ENCODE results near the gene ENDOD1. TPM values are rescaled to one million over a fixed set of nuclear protein-coding genes. Genes with fewer than 3 reads are reported as not detected.
"Not testable (repeated sequence)": the region's sequence is repeated elsewhere in the genome, so short reads cannot be mapped to it uniquely, and the experiment has no call there.

ENDOD1 gene
- total RNA-seq, 1 experiment from 2014 or later = 37.0 TPM

GRCh38 chr11:95102733-95103132 is 13.1 kb downstream of the ENDOD1 start:
- no peak for DNase-seq (ENCODE audit: low spot score)

GRCh38 chr11:95103701-95104100 is 14.1 kb downstream of the ENDOD1 start:
- DNase-seq (ENCODE audit: low spot score) = no peak

- DNase-seq (ENCODE audit: low spot score) = no peak
Observed at GRCh38 chr11:95104121-95104830, 14.6 kb downstream of the ENDOD1 start.

- no peak for DNase-seq (ENCODE audit: low spot score)
Observed at GRCh38 chr11:95104856-95105255, 15.2 kb downstream of the ENDOD1 start.

- DNase-seq (ENCODE audit: low spot score) = peak; percentile 74
Observed at GRCh38 chr11:95108159-95108611, 18.5 kb downstream of the ENDOD1 start.

- DNase-seq (ENCODE audit: low spot score) = no peak
Observed at GRCh38 chr11:95108671-95109551, 19.3 kb downstream of the ENDOD1 start.

GRCh38 chr11:95111471-95111870 is 21.8 kb downstream of the ENDOD1 start:
- DNase-seq (ENCODE audit: low spot score) = not testable (repeated sequence)

GRCh38 chr11:95111923-95112540 is 22.4 kb downstream of the ENDOD1 start:
- no peak for DNase-seq (ENCODE audit: low spot score)

- no peak for DNase-seq (ENCODE audit: low spot score)
Observed at GRCh38 chr11:95115597-95115996, 26.0 kb downstream of the ENDOD1 start.

- DNase-seq (ENCODE audit: low spot score) = no peak
Observed at GRCh38 chr11:95119361-95120060, 29.9 kb downstream of the ENDOD1 start.

GRCh38 chr11:95121698-95122097 is 32.1 kb downstream of the ENDOD1 start:
- DNase-seq (ENCODE audit: low spot score) = no peak

GRCh38 chr11:95123556-95123955 is 33.9 kb downstream of the ENDOD1 start:
- no peak for DNase-seq (ENCODE audit: low spot score)

GRCh38 chr11:95128602-95129001 is 39.0 kb downstream of the ENDOD1 start:
- DNase-seq (ENCODE audit: low spot score) = no peak

GRCh38 chr11:95132956-95133355 is 43.3 kb downstream of the ENDOD1 start:
- DNase-seq (ENCODE audit: low spot score) = peak; percentile 73

- no peak for DNase-seq (ENCODE audit: low spot score)
Observed at GRCh38 chr11:95134491-95134890, 44.8 kb downstream of the ENDOD1 start.

GRCh38 chr11:95135155-95135554 is 45.5 kb downstream of the ENDOD1 start:
- no peak for DNase-seq (ENCODE audit: low spot score)

- DNase-seq (ENCODE audit: low spot score) = no peak
Observed at GRCh38 chr11:95135880-95136279, 46.2 kb downstream of the ENDOD1 start.

- DNase-seq (ENCODE audit: low spot score) = not testable (repeated sequence)
Observed at GRCh38 chr11:95136747-95137146, 47.1 kb downstream of the ENDOD1 start.

- DNase-seq (ENCODE audit: low spot score) = no peak
Observed at GRCh38 chr11:95137299-95137698, 47.7 kb downstream of the ENDOD1 start.

- peak; percentile 53 for DNase-seq (ENCODE audit: low spot score)
Observed at GRCh38 chr11:95138448-95138847, 48.8 kb downstream of the ENDOD1 start.

- DNase-seq (ENCODE audit: low spot score) = no peak
Observed at GRCh38 chr11:95140397-95141033, 50.9 kb downstream of the ENDOD1 start.

All from HT-29 (cell line).